Kidney (tissue), 22 donors: ENCODE data around the gene CCDC85A. TPM values are rescaled to one million over a fixed set of nuclear protein-coding genes. Genes with fewer than 3 reads are reported as not detected.
"Not testable (repeated sequence)": the region's sequence is repeated elsewhere in the genome, so short reads cannot be mapped to it uniquely, and the experiment has no call there.

ENCODE experiments used
- DNase-seq, 5 donors: peaks; one replicate each; pipeline ENCODE4 v3.0.0-alpha.2; 2013 to 2020
- FAIRE-seq: peaks from 2 replicates; lab custom pipeline; 2012; peaks lifted over from hg19 to GRCh38; lab: Jason Lieb, UNC
- H3K27ac ChIP-seq, 2 donors: one replicate each; pipeline ENCODE4 v1.7.0; 2013; ENCODE audit warnings: low read depth in 2 of 2, low read length in 2 of 2, inconsistent platforms in 1 of 2
- H3K27me3 ChIP-seq: one replicate; pipeline ENCODE4 v1.7.1; 2013; ENCODE audit warnings: low read length, inconsistent platforms; ENCODE audit not compliant: control insufficient read depth, insufficient read depth
- H3K36me3 ChIP-seq, 3 donors: one replicate each; pipeline versions ENCODE4 v1.7.0 to v1.7.1; 2013; ENCODE audit warnings: low read length in 3 of 3, control low read depth in 1 of 3, inconsistent platforms in 1 of 3; ENCODE audit not compliant: insufficient read depth in 3 of 3, control insufficient read depth in 2 of 3
- H3K4me1 ChIP-seq, 3 donors: one replicate each; pipeline versions ENCODE4 v1.7.0 to v1.7.1; 2013; ENCODE audit warnings: low read length in 3 of 3, inconsistent platforms in 1 of 3, low read depth in 1 of 3; ENCODE audit not compliant: control insufficient read depth in 2 of 3, insufficient read depth in 2 of 3
- H3K4me3 ChIP-seq, 3 donors: one replicate each; pipeline versions ENCODE4 v1.7.0 to v1.8.1; 2013; ENCODE audit warnings: low read length in 3 of 3, control low read depth in 1 of 3, inconsistent platforms in 1 of 3
- H3K9ac ChIP-seq, 3 donors: one replicate each; pipeline versions ENCODE4 v1.7.0 to v1.7.1; 2013; ENCODE audit warnings: low read length in 3 of 3, control low read depth in 1 of 3, inconsistent platforms in 1 of 3
- H3K9me3 ChIP-seq, 3 donors: one replicate each; pipeline versions ENCODE4 v1.7.0 to v1.7.1; 2013; ENCODE audit warnings: low read length in 3 of 3, control low read depth in 1 of 3, inconsistent platforms in 1 of 3; ENCODE audit not compliant: control insufficient read depth in 2 of 3, insufficient read depth in 1 of 3
- CTCF ChIP-seq: IDR thresholded peaks from 3 replicates; pipeline ENCODE4 v1.5.1; 2012; ENCODE audit warnings: mild to moderate bottlenecking, moderate library complexity, borderline replicate concordance; ENCODE audit not compliant: insufficient read depth; ENCODE audit errors: extremely low read depth
- intact Hi-C: fragments of 100-400 bp; cut with DNase I; formaldehyde crosslinking; loops from one replicate; pipeline ENCODE4 v1.11.1; 2022
- long read RNA-seq, 10 donors: library from polyadenylated mRNA in 1 of 10; unstranded in 1 of 10; transcript quantifications; one replicate each; pipeline ENCODE4 v2.0.0 and lab custom pipeline, GENCODE V29; 2021 to 2026
- polyA plus RNA-seq: library from polyadenylated mRNA; stranded (reverse); fragments of 350-450 nt; fragmentation: Illumina TruSeq; extraction: RNeasy Lipid Tissue Mini Kit (QIAGEN cat#74804); gene quantifications from one replicate; pipeline ENCODE4 v1.2.3, GENCODE V29; 2014; ENCODE audit warnings: low read depth, low replicate concordance; ENCODE audit not compliant: insufficient read depth
- total RNA-seq: library from RNA; stranded (reverse); fragmentation: NEBNext Ultra II Directional; extraction: Animal tissue kit (Norgen Biotek cat#: 25700); gene quantifications from one replicate; pipeline ENCODE4 v1.2.1, GENCODE V29; 2021
- donor health status: control.
- donor health status: control.
- donor health status: control.
- donor health status: control.
- donor health status: control.
- donor health status: DM: yes; HTN: yes; CAD: no.
- donor health status: Normal renal cell carcinoma (clear cell type).

The CCDC85A gene
- total RNA-seq (2.1 TPM), polyA plus RNA-seq (0.65 TPM)
- long read RNA-seq, donor 1: 0 reads
- long read RNA-seq, donor 2: 0 reads
- long read RNA-seq, donor 3: 0 reads
- long read RNA-seq, donor 4: 0 reads
- long read RNA-seq, donor 5: 0 reads
- long read RNA-seq, donor 6: 0 reads
- long read RNA-seq, donor 7, partial matches to known transcripts: 0 of 5 reads
- long read RNA-seq, donor 7, other reads (novel, unspliced or antisense): 5 of 5 reads
- long read RNA-seq, donor 8: 0 reads
- long read RNA-seq, donor 9: 0 reads
- long read RNA-seq, donor 10: 0 reads

- intact Hi-C loops: loop anchor here (5.0 kb wide), 1 partner anchor 568 kb away; no protein-coding TSS in a partner anchor
- Histone ChIP-seq H3K9me3 (no peaks in the 10 kb centered on the region), H3K4me3 (peak within 1 kb of the TSS; percentile 48 to 71 (median 59)), H3K36me3 (no peaks in the 10 kb centered on the region), H3K27ac (no peak within 1 kb of the TSS), H3K4me1 (peaks cover 0 to 5% (median 0%) of the 10 kb centered on the region in 3 donors), H3K27me3 (no peaks in the 10 kb centered on the region), H3K9ac (no peak within 1 kb of the TSS)
- peak; percentile 92 to 93 (median 92) for DNase-seq
- FAIRE-seq: no peak
- TF ChIP-seq CTCF: peak; percentile 81
Observed at GRCh38 chr2:56183643-56184499, at the start of gene CCDC85A. Gene CCDC85A (plus strand): TSS chr2:56183990. CDS start chr2:56184625, 635 bp downstream.

- FAIRE-seq (no peak), DNase-seq (no peak)
- no peak overlapping the region for H3K4me3 ChIP-seq
- H3K27me3 ChIP-seq: no peaks in the 10 kb centered on the region
- intact Hi-C loops: loop anchor here (10.0 kb wide), 1 partner anchor 420 kb away; no protein-coding TSS in a partner anchor
- no peak overlapping the region for H3K27ac ChIP-seq
- H3K36me3 ChIP-seq: no peaks in the 10 kb centered on the region
- H3K9me3 ChIP-seq: no peaks in the 10 kb centered on the region
- H3K9ac ChIP-seq: no peak overlapping the region
- no peaks in the 10 kb centered on the region for H3K4me1 ChIP-seq
- TF ChIP-seq CTCF: no peak
Observed at GRCh38 chr2:56134861-56135260, 48.9 kb upstream of the CCDC85A start.

GRCh38 chr2:56142497-56143061 is 41.2 kb upstream of the CCDC85A start:
- H3K36me3 ChIP-seq, H3K27ac ChIP-seq, DNase-seq, H3K4me3 ChIP-seq, intact Hi-C loops, FAIRE-seq, H3K9me3 ChIP-seq, H3K9ac ChIP-seq, H3K27me3 ChIP-seq, H3K4me1 ChIP-seq: not testable (repeated sequence)
